CD4-positive, alpha-beta memory T cell (primary cell): ENCODE measurements around the gene GTF3C5. TPM values are rescaled to one million over a fixed set of nuclear protein-coding genes. Genes with fewer than 3 reads are reported as not detected.

Experiments used
- CTCF ChIA-PET: fragments of 350-600 bp; sonication (Branson Sonifier 250); formaldehyde crosslinking; loops from one replicate; lab custom pipeline; 2021; ENCODE audit warnings: inconsistent platforms; ENCODE audit not compliant: partially characterized antibody; lab: Charles Lee
- POLR2A ChIA-PET: fragments of 350-600 bp; sonication (Branson Sonifier 250); formaldehyde crosslinking; loops from one replicate; lab custom pipeline; 2021; ENCODE audit not compliant: partially characterized antibody; lab: Charles Lee
- DNase-seq, 5 donors: peaks; one replicate each; pipeline versions ENCODE4 v3.0.0 to v3.0.0-alpha.2; 2020 to 2022; ENCODE audit warnings: mixed read lengths in 1 of 5
- H3K27ac ChIP-seq: one replicate; pipeline ENCODE4 v1.7.0; 2013; ENCODE audit warnings: low read depth, low read length
- H3K27me3 ChIP-seq: 2 replicates; pipeline ENCODE4 v1.7.0; 2013; ENCODE audit warnings: mild to moderate bottlenecking, low read length, moderate library complexity; ENCODE audit not compliant: insufficient read depth
- H3K36me3 ChIP-seq: 2 replicates; pipeline ENCODE4 v1.7.0; 2013; ENCODE audit warnings: mild to moderate bottlenecking, low read length, moderate library complexity; ENCODE audit not compliant: insufficient read depth
- H3K4me1 ChIP-seq: 2 replicates; pipeline ENCODE4 v1.7.0; 2013; ENCODE audit warnings: mild to moderate bottlenecking, low read length, moderate library complexity; ENCODE audit not compliant: insufficient read depth
- H3K4me3 ChIP-seq, 2 donors: one replicate each; pipeline ENCODE4 v1.7.0; 2013; ENCODE audit warnings: low read length in 2 of 2, mild to moderate bottlenecking in 1 of 2
- H3K9me3 ChIP-seq, 2 donors: one replicate each; pipeline ENCODE4 v1.7.0; 2013; ENCODE audit warnings: low read length in 2 of 2, control low read depth in 1 of 2; ENCODE audit not compliant: control insufficient read depth in 1 of 2
- H3K27ac Mint-ChIP-seq, 7 donors: one replicate each; pipeline ENCODE4 v1.8.0; 2020 to 2021; ENCODE audit warnings: mixed read lengths in 7 of 7, mild to moderate bottlenecking in 6 of 7, inconsistent platforms in 3 of 7, moderate library complexity in 3 of 7
- H3K27me3 Mint-ChIP-seq, 2 donors: one replicate each; pipeline ENCODE4 v1.8.0; 2020 to 2021; ENCODE audit warnings: mixed read lengths in 2 of 2
- H3K36me3 Mint-ChIP-seq, 2 donors: one replicate each; pipeline ENCODE4 v1.8.0; 2020 to 2021; ENCODE audit warnings: mixed read lengths in 2 of 2, inconsistent platforms in 1 of 2, mild to moderate bottlenecking in 1 of 2
- H3K4me1 Mint-ChIP-seq, 4 donors: one replicate each; pipeline ENCODE4 v1.8.0; 2020 to 2021; ENCODE audit warnings: mixed read lengths in 4 of 4, mild to moderate bottlenecking in 1 of 4
- H3K4me3 Mint-ChIP-seq, 8 donors: one replicate each; pipeline ENCODE4 v1.8.0; 2020 to 2021; ENCODE audit warnings: mixed read lengths in 8 of 8, mild to moderate bottlenecking in 7 of 8, moderate library complexity in 6 of 8, inconsistent platforms in 3 of 8
- H3K9me3 Mint-ChIP-seq, 8 donors: one replicate each; pipeline ENCODE4 v1.8.0; 2020 to 2021; ENCODE audit warnings: mixed read lengths in 8 of 8, mild to moderate bottlenecking in 5 of 8, inconsistent platforms in 3 of 8, moderate library complexity in 1 of 8
- intact Hi-C: fragments of 100-400 bp; cut with micrococcal nuclease; formaldehyde crosslinking; loops from one replicate; pipeline ENCODE4 v1.15.1; 2023
- polyA plus RNA-seq, 2 donors: library from polyadenylated mRNA; unstranded; fragments of 300-500 nt; fragmentation: Illumina TruSeq; gene quantifications; one replicate each; pipeline ENCODE4 v1.2.3, GENCODE V29; 2021
- total RNA-seq, 2 experiments: library from RNA; stranded (reverse); gene quantifications; one replicate each; pipeline ENCODE4 v1.2.3, GENCODE V29; 2021

GTF3C5 gene
- total and polyA plus RNA-seq, 4 experiments from 2014 or later = 33.5 to 71.5 (median 52.7) TPM

GRCh38 chr9:133023117-133023890 lies 7.5 kb upstream of the GTF3C5 start:
- intact Hi-C loops = loop anchor here (10.0 kb wide), 1 partner anchor 161 kb away; no protein-coding TSS in a partner anchor
- no peaks in the 10 kb centered on the region for H3K27me3 ChIP-seq
- H3K4me1 Mint-ChIP-seq = peaks cover 4 to 22% (median 16%) of the 10 kb centered on the region in 4 donors
- no peak overlapping the region for H3K27ac ChIP-seq
- H3K4me3 ChIP-seq = no peak overlapping the region
- H3K27me3 Mint-ChIP-seq = peaks cover 1 to 3% of the 10 kb centered on the region in 2 donors
- DNase-seq = peak in 4 of 5 donors; percentile 7 to 58 (median 14)
- ChIA-PET POLR2A (interaction anchor here (1.9 kb wide), 1 partner anchor 121 kb away, joined by 8 read pairs; no protein-coding TSS in a partner anchor), CTCF (interaction anchor here (1.3 to 5.1 kb wide), 10 partner anchors 9 to 451 kb away, joined by 3 to 35 read pairs (median 8); partner anchors contain the start of gene GTF3C5)
- H3K27ac Mint-ChIP-seq = peak overlapping the region in 2 of 7 donors; percentile 3 to 17
- H3K4me1 ChIP-seq = peaks cover 15% of the 10 kb centered on the region
- no peaks in the 10 kb centered on the region for H3K9me3 ChIP-seq
- peak overlapping the region in 1 of 8 donors; percentile 54 for H3K4me3 Mint-ChIP-seq
- H3K9me3 Mint-ChIP-seq = no peaks in the 10 kb centered on the region
- no peaks in the 10 kb centered on the region for H3K36me3 Mint-ChIP-seq
- no peaks in the 10 kb centered on the region for H3K36me3 ChIP-seq

DNA sequence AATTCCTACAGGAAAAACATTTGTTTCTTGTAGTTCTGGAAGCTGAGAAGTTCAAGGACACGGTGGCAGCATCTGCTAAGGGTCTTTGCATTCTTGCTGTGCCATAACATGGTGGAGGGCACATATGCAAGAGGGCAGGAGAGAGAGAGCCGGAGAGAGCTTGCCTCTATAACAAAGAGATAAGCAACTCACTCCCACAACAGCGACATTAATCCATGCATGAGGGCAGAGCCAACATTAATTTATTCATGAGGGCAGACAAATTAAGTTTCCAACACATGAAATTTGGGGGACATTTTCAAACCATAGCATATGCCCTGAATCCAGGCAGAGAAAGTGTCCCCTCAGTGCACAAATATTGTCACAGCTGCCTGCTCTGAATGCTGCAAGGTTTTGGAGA lies 4.4 kb upstream of the GTF3C5 start:
- ChIA-PET POLR2A (no interaction called here), CTCF (no interaction called here)
- Histone ChIP-seq H3K27ac (no peak overlapping the region), H3K9me3 (no peaks in the 10 kb centered on the region), H3K27me3 (no peaks in the 10 kb centered on the region), H3K4me3 (no peak overlapping the region), H3K36me3 (no peaks in the 10 kb centered on the region), H3K4me1 (peaks cover 24% of the 10 kb centered on the region)
- intact Hi-C loops = loop anchor here (10.0 kb wide), 1 partner anchor 158 kb away; no protein-coding TSS in a partner anchor
- Mint-ChIP-seq H3K4me1 (peaks cover 8 to 49% (median 33%) of the 10 kb centered on the region in 4 donors), H3K27ac (no peak overlapping the region), H3K4me3 (peak overlapping the region in 2 of 8 donors; percentile 51 to 57), H3K27me3 (peaks cover 1 to 3% of the 10 kb centered on the region in 2 donors), H3K36me3 (peaks cover 0 to 11% of the 10 kb centered on the region in 2 donors), H3K9me3 (no peaks in the 10 kb centered on the region)
- no peak for DNase-seq

DNA sequence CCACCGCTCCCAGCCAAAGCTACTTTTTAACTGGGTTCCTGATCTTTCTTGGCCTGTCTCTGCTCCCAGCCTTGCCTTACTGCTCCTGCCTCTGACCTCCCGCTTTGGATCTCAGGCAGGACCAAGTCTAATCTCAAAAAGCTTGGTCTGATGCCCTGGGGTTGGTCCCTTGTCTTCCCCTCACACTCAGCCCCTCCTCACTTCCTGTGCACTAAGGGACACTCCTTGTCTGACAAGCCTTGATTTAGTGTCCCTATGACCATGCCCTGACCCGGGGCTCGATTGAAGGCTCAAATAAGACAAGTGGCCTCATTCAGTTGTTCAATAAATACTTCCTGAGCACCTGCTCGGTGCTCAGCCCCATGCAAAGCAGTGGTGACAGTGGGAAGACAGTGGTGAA lies 3.7 kb upstream of the GTF3C5 start:
- intact Hi-C loops = loop anchor here (10.0 kb wide), 1 partner anchor 158 kb away; no protein-coding TSS in a partner anchor
- H3K4me1 ChIP-seq = peaks cover 29% of the 10 kb centered on the region
- Mint-ChIP-seq H3K36me3 (peaks cover 0 to 16% of the 10 kb centered on the region in 2 donors), H3K9me3 (no peaks in the 10 kb centered on the region), H3K4me3 (peak overlapping the region in 2 of 8 donors; percentile 36 to 59), H3K27ac (no peak overlapping the region), H3K4me1 (peaks cover 12 to 56% (median 39%) of the 10 kb centered on the region in 4 donors), H3K27me3 (peaks cover 1 to 3% of the 10 kb centered on the region in 2 donors)
- CTCF ChIA-PET = no interaction called here
- no peak overlapping the region for H3K4me3 ChIP-seq
- H3K27ac ChIP-seq = no peak overlapping the region
- POLR2A ChIA-PET = no interaction called here
- H3K36me3 ChIP-seq = no peaks in the 10 kb centered on the region
- no peak for DNase-seq
- H3K27me3 ChIP-seq = no peaks in the 10 kb centered on the region
- H3K9me3 ChIP-seq = no peaks in the 10 kb centered on the region

DNA sequence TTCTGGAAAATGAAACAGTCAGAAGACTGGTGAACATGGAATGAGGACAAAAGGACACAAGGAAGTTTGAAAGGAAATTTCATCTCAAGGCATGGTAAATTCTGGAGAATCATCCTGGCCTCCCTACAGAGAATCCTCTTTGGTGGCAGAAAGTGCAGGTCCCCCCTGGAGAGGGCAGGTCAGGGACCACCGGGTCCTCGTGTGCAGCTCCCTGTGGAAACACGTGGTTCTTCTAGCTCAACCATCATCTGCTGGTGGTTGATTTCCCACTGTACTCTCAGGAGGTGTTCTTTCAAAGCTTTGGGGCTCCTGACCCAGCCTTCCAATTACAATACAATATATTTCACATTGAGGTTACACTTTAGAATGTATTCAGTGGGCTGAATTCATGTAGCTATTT lies 2.6 kb upstream of the GTF3C5 start:
- Mint-ChIP-seq H3K4me3 (peak overlapping the region; percentile 42 to 99 (median 98)), H3K9me3 (no peaks in the 10 kb centered on the region), H3K36me3 (peaks cover 0 to 24% of the 10 kb centered on the region in 2 donors), H3K4me1 (peaks cover 12 to 56% (median 38%) of the 10 kb centered on the region in 4 donors), H3K27me3 (no peaks in the 10 kb centered on the region), H3K27ac (peak overlapping the region in 4 of 7 donors; percentile 18 to 44 (median 35))
- Histone ChIP-seq H3K9me3 (no peaks in the 10 kb centered on the region), H3K27me3 (no peaks in the 10 kb centered on the region), H3K4me1 (peaks cover 29% of the 10 kb centered on the region), H3K4me3 (no peak overlapping the region), H3K36me3 (no peaks in the 10 kb centered on the region), H3K27ac (no peak overlapping the region)
- no peak for DNase-seq
- ChIA-PET POLR2A (no interaction called here), CTCF (interaction anchor here (0.5 to 1.2 kb wide), 2 partner anchors 10 to 120 kb away, joined by 4 read pairs; no protein-coding TSS in a partner anchor)
- intact Hi-C loops = loop anchor here (10.0 kb wide), 1 partner anchor 157 kb away; no protein-coding TSS in a partner anchor

DNA sequence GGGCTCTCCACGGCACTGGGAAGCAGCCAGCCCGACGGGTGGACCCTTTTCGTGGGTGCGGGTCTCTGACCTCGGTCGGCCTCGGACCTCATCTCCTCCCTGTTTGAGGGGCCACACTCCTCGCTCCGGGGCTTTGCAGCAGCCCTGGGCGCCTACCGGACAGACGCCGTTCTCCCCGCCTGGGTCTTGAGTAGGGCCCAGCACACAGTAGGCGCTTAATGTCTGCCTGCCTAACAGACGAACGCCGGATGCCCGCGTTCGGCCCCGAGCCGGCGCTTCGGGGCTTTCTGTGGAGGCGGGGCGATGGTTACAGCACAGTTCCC lies 842 bp upstream of the GTF3C5 start:
- POLR2A ChIA-PET = interaction anchor here (0.8 to 4.1 kb wide), 24 partner anchors 8 to 1134 kb away, joined by 3 to 59 read pairs (median 6); partner anchors contain the start of genes DDX31, GTF3C4, RALGDS and RNU6ATAC
- Mint-ChIP-seq H3K4me1 (peaks cover 17 to 69% (median 46%) of the 10 kb centered on the region in 4 donors), H3K9me3 (no peaks in the 10 kb centered on the region), H3K36me3 (peaks cover 0 to 30% of the 10 kb centered on the region in 2 donors), H3K27ac (peak overlapping the region; percentile 94 to 99 (median 98)), H3K4me3 (peak overlapping the region; percentile 93 to 99 (median 98)), H3K27me3 (no peaks in the 10 kb centered on the region)
- peak overlapping the region; percentile 83 for H3K27ac ChIP-seq
- peaks cover 27% of the 10 kb centered on the region for H3K4me1 ChIP-seq
- CTCF ChIA-PET = interaction anchor here (0.6 to 5.1 kb wide), 10 partner anchors 7 to 386 kb away, joined by 3 to 35 read pairs (median 4); no protein-coding TSS in a partner anchor
- H3K9me3 ChIP-seq = no peaks in the 10 kb centered on the region
- no peaks in the 10 kb centered on the region for H3K27me3 ChIP-seq
- H3K4me3 ChIP-seq = peak overlapping the region; percentile 84
- peak in 1 of 5 donors; percentile 17 for DNase-seq
- intact Hi-C loops = loop anchor here (1.0 to 10.0 kb wide), 2 partner anchors 114 to 155 kb away; no protein-coding TSS in a partner anchor
- H3K36me3 ChIP-seq = no peaks in the 10 kb centered on the region

DNA sequence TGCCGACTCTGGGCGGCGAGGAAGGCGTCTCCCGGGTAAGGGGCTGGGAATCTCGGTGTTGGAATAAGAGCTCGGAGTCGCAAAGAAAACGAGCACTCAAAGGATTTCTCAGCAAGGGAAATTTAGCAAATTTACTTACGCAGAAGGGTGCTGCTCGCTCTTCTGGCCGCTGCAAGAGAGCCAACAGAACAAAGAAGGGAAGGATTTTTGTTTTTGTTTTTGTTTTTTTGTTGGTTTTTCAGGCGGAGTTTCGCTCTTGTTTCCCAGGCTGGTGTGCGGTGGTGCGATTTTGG lies 279 bp downstream of the GTF3C5 start:
- Histone ChIP-seq H3K27ac (peak overlapping the region; percentile 83), H3K9me3 (no peaks in the 10 kb centered on the region), H3K4me1 (peaks cover 27% of the 10 kb centered on the region), H3K27me3 (no peaks in the 10 kb centered on the region), H3K36me3 (no peaks in the 10 kb centered on the region), H3K4me3 (peak overlapping the region; percentile 84 to 97)
- ChIA-PET CTCF (interaction anchor here (1.2 to 5.1 kb wide), 6 partner anchors 8 to 119 kb away, joined by 4 to 35 read pairs (median 6); no protein-coding TSS in a partner anchor), POLR2A (interaction anchor here (0.7 to 4.1 kb wide), 21 partner anchors 9 to 676 kb away, joined by 3 to 59 read pairs (median 6); partner anchors contain the start of genes SETX and TSC1)
- intact Hi-C loops = no loop called here
- H3K9me3 Mint-ChIP-seq = no peaks in the 10 kb centered on the region
- peak overlapping the region; percentile 93 to 99 (median 98) for H3K4me3 Mint-ChIP-seq
- H3K36me3 Mint-ChIP-seq = peaks cover 0 to 33% of the 10 kb centered on the region in 2 donors
- no peak for DNase-seq
- no peaks in the 10 kb centered on the region for H3K27me3 Mint-ChIP-seq
- peaks cover 20 to 72% (median 49%) of the 10 kb centered on the region in 4 donors for H3K4me1 Mint-ChIP-seq
- peak overlapping the region; percentile 94 to 99 (median 98) for H3K27ac Mint-ChIP-seq
